HG02623 (cell line): ENCODE measurements around the gene FCN2.

Experiments used
- ATAC-seq: cut with Tn5 transposase; IDR thresholded peaks from one replicate; pipeline ENCODE4 v1.9.1; 2021; ENCODE audit warnings: moderate library complexity; ENCODE audit not compliant: unreplicated experiment

FCN2 gene

DNA sequence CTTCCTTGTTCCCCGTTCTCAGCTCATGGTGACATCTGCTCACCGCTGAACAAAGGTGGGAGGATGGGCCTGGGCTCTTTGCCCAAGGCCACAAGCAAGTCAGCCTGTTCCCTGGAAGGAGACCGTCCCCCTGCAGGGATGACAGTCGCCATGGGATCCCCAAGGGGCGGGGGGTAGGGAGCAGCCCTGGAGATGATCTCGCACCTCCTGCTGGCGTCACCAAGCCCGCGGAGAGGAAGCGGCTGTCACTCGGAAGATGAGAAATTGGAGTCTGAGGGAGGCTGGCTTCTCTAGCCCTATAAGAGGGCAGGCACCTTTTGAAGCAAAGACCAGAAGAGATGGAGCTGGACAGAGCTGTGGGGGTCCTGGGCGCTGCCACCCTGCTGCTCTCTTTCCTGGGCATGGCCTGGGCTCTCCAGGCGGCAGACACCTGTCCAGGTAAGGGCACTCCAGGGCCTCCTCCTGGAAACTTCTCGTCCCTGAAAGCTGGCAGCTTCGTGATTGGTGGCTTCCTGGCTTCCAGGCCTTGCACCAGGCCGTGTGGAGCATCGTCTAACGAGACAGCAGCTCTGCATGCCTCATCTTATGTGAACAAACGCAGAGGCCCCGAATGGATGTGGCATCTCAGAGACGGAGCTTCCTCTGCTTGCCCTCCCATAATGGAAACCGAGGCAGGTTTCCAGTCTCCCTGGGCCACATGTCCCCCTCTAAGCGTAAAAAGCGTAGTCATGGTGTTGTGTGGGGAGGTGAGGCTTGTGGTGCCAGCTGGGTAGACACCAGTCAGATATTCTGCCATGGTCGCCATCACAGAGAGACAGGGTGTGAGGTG, at the start of gene FCN2:
Gene FCN2, plus strand, starts transcription at position 327 of the 829 bp plus-strand sequence. Its CDS starts 12 bp downstream, at position 339.
- ATAC-seq: no peak

DNA sequence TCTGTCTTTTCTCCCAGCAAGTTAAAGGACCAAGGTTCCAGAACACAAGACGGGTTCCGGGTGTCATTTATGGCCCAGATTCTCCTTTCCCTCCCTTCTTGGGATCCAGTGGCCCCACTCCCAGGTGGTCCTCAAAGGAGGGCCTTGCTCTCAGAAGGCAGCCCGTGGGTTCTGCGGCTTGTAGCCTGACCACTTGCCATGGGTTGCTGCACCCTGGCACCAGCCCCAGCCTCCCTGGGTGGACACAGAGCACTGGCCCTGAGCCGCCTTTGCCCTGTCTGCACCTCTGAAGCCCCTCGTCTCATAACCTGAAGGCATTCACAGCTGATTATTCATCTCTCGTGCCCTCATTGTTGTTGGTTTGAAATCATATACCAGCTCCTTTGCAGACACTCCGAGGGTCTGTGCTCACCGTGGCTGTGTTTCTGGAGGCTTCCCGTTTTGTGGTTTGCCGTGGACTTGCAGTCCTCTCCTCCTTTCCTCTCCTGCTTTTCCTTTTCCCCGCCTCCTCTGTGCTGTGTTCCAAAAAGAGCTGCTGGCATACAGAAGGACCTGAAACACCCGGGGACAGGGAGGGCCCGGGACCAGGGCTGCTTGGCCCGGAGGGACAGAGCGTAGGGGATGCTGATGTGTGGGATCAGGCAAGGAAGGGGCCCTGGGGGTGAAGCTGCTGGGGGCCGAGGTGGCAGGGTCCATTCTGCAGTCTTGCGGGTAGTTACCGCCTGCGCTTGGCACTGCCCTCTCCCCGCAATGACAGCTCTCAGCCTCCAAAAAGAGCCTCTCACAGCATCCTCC, 49.5 kb upstream of the FCN2 start:
- no peak for ATAC-seq

DNA sequence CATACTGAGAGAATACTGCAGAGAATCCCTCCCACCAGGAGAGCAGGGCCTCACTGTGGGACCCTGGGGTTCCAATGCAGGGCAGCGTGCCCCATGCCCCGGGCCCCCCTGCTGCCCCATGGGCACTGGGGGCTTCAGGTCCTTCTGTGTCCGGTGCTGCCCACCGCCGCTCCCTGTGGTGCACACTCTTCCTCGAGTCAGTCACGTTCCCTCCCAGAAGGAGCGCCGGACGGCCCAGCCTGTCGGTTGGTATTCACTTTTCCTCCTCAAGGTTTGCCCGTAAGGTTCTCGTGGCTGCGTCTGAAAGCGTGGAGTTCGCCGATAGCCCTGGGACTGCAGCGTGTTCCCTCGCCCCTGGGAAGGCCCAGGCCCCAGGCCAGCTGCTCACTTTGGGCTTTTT, 48.1 kb upstream of the FCN2 start:
- ATAC-seq: no peak

DNA sequence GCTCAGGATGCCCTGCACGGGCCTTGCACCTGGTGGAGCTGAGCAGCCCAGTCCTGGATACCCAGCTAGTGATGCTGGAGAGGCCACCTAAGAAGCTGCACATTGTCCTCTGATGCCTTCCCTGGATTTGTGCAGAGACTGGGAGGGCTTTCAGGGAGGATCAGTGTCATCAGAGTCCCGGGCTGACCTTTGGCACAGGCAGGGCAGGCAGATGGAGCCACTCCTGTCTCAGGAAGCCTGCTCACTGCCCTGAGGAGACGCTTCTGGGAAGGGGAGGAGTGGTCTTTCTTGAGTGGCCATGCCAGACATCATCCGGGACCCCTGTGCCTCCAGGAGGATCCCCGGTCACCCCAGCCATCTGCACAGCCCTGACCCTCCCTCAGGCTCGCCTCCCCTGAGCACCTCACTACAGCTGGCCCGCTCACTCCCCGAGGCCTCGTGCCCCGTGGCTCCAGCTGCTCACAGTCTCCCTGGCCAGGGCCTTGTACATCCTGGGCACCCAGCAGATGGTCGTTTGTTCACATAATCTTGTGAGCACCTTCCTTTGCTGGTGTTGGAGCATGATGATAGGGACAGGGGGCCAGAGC, 47.2 kb upstream of the FCN2 start:
- no peak for ATAC-seq

DNA sequence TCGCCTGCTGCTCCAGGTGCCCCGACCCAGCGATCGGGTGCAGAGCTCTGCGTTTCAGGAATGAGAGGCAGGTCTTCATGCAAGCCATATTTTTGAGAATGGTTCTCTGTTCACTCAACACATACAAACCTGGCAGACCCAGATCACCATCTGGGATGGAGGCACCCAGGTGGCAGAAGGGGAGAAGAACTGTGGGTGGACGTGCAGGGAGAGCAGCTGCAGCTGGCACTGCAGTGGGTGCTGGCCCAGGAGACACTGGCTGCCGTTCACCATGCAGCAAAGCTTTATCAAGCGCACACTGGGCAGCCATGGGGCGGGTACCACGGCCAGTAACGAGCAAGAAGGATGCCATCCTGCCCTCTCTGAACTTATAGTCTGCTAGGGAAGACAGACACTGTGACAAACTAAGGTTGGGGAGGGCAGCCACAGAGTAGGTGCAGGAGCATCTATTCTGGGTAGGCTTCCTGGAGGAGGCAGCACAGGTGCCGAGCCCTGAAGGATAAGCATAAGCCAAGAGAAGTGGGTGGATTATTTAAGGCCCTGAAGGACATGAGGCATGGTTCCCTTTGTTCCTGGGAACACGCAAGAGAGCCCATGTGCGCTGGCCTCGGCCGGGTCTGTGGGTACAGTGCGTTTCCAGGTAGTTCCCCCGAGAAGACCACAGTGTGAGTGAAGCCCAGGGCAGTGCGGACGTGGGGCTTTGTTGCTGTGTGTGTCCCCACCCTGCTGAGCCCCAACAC, 46.2 kb upstream of the FCN2 start:
- no peak for ATAC-seq

DNA sequence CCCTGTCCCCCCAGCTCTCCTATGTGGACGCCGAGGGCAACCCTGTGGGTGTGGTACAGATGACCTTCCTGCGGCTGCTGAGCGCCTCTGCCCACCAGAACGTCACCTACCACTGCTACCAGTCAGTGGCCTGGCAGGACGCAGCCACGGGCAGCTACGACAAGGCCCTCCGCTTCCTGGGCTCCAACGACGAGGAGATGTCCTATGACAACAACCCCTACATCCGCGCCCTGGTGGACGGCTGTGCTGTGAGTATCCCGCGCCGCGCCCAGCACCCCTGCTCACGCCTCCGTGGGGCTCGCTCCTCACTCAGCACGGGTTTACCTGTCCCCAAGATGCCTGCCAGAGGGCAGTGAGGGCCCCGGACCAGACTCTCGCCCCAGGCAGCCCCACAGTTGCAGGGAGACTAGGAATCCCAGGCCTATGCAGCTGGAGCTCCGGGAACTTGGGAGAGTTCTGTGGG, 45.6 kb upstream of the FCN2 start:
- no peak for ATAC-seq

DNA sequence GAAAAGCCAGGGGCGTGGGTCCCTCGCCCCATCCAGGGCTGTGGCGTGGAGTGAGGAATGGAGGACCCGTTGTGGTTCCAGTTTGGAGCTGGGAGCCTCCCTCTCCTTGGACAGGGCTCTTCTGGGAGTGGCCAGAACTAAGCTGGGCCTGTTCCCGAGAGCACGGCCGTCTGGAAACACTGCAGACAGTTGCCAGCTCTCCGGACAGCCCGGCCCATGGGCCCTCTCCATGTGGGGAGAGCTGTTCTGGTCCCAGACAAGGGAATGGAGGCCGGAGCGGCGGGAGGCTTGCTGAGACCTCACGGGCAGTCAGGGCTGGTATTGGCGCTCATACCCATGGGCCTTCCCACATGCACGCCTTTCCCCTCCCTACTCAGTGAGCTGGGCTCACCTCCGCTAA, 45.2 kb upstream of the FCN2 start:
- no peak for ATAC-seq

DNA sequence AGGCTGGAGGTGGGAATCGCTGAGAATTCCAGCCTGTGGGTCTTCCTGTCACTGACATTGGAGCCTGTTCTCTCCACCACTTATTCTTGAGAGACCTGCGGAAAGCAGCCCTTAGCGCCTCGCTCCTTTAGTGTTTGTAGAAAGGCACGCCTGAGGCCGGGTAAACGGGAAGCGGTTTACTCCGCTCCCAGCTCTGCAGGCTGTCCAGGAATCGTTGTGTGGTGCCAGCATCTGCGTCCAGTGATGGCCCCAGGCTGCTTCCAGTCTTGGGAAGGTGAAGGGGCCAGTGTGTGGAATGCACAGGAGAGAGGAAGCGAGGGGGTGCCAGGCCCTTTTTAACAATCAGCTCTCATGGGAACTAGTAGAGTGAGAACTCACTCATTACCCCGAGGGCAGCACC, 44.6 kb upstream of the FCN2 start:
- ATAC-seq: no peak

DNA sequence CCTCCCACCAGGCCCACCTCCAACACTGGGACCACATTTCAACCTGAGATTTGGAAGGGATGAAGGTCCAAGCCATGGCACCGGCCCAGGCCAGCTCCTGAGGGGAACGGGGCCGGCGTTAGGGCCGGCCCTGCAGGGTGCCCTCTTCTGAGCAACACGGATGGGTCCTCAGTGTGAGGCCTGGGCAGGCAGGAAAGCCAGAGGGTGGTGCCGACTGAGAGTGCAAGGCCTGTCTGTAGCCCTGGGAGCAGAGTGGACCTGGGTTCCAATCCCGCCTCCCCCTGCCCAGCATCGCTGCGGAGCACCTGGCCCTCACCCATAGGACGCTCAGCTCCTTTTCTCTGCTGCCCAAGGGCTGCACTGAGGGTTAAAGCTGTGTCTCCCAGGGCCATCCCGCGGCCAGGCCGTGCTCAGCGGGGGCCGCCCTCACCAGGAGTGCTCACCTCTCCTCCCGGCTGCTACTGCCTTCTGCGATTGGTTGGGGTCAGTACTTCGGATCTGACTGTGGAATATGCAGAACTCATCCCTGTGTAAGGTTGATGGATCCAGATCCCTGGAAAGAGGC, 44.1 kb upstream of the FCN2 start:
- no peak for ATAC-seq

DNA sequence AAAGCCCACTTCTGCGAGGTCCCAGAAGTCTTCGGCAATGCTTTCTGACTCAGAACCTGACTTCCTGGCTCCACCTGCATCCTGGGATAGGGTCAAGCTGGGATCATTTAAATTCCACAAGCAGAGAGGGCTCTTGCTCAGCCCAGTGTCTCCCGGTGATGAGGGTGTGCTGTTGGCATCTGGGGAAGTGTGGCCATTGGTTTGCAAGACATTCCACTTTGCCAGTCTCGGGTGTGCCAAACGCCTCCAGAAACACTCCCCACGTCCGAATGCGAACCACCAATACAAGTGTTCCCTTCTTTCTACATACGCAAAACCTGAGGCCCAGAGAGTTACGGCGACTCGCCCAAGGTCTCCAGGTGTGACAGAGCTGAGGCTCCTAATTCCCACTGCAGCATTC, 43.1 kb upstream of the FCN2 start:
- no peak for ATAC-seq

DNA sequence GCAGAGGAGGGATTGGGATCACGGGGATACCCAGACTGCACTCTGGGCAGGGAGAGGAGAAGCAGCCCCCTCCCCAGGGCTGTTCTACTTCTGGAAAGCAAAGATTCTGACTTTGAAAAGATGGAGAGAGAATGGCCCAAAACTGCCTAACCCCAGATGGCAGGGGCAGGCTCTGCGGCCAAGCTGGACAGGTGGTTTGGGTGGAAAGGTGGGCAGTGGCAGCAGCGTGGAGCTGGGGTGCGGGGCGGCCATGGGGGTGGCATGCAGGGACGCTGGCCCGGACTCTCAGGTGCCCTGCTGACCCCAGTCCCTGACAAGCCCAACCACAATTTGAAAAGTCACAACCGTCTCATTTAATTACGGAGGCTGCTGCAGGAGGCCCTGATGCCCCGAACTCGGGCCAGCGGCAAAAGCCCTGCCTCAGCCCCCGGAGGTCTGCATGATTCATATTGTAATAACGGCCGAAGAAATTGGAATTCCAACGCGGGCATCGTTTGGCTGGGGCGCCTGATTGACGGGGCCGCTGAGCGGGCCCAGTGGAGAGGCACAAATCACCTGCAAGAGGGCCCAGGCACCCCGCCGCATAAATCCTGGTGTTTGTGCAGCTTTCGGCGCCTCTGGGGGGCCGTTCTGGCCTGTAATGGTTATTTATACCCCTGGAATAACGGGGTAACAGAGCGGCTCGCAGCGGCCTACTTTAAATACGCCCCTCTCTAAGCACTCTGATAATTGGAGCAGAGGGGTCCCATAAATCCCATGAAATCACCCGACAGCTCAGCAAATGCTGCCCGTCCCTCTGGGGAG, 41.8 kb upstream of the FCN2 start:
- no peak for ATAC-seq

DNA sequence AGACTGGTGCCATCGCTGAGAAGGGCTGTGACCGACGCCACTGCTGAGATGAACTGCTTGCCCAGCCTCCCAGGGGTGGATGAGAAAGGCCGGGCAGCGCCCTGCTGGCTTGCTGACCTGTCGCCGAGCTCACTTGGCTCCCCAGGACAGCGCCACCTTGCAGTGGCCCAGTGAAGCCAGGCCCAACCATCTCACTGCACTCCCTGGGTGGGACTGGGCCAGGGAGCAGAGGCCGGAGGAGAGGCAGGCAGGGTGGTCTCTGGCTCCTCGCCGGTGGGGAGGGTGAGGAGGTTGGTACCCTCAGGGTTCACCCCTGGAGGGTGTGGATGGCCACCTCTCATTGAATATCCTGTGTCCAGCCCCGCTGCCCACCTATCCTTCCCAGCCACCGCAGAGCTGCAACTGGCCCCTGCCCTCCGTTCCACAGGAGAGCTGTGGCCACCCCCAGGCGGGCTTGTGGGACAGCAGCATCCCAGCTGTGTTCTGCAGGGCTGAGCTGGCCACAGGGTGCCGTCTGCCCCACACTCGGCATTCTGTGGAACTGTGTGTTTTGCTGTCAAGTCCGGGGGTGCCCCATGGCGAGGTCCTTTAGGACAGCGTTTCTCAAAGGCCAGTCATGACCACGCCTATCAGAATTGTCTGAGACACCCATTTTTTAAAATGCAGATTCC, 41.0 kb upstream of the FCN2 start:
- no peak for ATAC-seq

DNA sequence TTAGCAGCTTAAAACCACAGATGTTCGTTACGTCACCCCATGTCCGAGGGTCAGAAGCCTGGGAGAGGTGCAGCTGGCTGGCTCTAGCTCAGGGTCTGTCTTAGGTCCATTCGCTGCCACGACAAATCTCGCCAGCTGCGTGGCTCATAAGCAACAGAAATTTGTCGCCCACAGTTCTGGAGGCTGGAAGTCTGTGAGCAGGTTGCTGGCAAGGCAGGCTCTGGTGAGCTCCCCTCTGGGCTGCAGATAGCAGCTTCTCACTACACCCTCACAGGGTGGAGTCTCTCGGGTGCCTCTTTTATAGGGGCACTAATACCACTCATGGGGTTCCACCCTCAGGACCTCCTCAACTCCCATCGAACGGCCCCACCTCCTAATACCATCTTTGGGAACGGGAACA, 40.1 kb upstream of the FCN2 start:
- no peak for ATAC-seq

DNA sequence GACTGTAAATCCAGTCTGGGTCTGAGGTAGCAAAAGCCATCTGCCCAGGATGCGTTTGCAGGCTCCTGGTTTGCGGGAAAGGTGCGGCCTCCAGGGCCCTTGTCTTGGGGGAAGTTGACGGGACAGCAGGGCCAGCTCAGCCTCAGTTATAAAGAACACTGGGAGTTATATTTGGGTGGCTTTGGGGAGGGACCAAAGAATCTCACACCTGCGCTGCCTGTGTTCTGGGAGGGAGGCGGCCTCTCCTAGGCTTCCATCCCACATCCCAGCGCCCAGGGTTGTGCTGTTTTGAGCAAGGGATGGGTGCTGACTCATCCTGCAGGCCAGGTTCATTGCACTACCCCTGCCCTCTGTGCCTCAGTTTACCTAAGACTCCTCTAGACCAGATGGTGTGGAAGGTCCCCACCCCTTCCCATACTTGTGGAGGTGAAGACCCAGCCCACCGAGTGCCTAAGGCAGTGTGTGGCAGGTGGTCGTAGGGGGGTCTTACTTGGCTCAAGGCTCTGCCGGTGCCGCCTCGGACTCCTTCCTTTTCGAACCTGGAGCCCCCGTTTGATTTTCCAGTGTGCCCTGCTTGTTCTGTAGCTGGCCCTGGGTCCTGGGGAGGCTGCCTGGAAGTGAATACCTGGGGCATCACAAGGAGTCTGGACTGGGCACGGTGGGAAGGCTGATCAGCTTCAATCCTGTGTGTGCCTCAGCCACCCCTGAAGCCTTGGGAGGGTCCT, 39.3 kb upstream of the FCN2 start:
- no peak for ATAC-seq

DNA sequence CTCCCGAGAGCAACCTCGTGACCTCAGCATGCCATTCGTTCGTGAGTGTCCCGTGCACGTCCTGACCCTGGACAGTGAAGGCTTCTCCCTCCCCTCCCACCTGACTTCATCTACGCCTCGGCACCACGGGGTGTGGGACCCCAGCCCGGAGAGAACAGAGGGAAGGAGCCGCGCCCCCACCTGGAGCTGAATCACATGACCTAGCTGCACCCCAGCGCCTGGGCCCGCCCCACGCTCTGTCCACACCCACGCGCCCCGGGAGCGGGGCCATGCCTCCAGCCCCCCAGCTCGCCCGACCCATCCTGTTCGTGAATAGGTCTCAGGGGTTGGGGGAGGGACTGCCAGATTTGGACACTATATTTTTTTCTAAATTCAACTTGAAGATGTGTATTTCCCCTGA, 38.3 kb upstream of the FCN2 start:
- no peak for ATAC-seq

DNA sequence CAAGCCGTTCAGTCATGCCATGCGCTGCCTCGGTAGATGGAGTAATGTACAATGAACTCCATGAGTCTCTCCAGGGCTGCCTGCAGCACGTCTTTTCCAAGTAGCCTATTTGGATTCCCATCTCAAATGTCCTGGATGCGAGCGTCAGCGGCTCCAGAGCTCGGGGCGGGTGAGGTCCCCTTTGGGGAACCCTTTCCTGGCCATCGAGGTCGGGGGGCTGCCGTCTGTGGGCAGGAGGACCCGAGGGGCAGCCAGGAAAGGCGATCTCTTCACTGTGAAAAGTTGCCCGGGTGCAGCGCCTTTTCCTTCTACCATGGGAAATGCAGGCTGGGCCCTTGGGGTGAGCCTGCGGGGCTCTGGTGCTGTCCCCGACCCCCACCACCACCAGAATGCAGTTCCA, 36.9 kb upstream of the FCN2 start:
- no peak for ATAC-seq

DNA sequence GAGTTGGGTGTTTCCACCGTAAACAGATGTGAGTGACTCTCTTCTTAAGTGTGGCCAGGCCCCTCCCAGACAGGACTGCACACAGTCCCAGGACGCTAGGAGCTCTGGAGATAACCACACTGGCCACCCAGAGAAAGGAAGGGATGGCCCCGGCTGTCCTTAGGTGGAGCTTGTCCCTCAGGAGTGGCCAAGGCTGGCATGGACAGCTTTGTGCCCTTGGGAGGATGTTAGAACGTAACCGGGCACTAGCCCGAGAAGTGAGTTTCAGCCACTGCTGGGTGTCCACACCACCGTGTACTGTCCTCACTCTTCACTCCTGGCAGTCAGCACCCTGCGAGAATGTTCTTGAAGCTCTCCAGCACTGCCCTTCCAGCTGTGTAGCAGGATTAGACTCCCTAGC, 35.8 kb upstream of the FCN2 start:
- no peak for ATAC-seq

DNA sequence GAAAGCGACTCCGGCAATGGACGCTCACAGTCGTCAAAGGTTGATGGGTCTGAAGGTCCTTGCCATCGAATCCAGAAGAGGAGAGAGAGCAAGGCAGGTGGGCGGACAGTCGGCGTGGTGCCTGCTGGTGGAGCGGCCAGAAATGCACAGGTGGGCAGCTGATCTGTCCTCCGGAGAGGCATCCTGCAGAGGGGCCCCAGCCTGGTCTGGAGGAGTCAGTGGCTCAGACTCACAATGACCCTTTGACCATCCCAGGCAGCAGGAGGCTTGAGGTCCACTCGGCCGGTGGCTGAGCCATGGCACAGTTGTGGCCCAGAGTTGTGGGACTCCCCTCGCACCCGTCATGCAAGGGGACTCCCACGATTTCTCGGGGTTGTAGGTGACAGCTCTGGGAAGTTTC, 34.4 kb upstream of the FCN2 start:
- ATAC-seq: no peak

DNA sequence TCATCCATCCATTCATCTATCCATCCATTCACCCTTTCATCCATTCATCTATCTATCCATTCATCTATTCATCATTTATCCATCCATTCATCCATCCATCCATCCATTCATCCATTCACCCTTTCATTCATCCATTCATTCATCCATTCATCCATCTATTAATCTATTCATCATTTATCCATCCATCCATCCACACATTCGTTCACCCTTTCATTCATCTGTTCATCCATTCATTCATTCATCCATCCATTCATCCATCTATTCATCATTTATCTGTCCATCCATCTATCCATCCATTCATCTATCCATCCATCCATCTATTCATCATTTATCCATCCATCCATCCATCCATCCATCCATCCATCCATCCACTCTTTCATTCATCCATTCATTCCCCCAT, 33.9 kb upstream of the FCN2 start:
- ATAC-seq: no peak
